GM21390 (cell line): ENCODE results near the gene SYT5.

Experiments used
- ATAC-seq: cut with Tn5 transposase; IDR thresholded peaks from one replicate; pipeline ENCODE4 v1.9.1; 2021; ENCODE audit not compliant: unreplicated experiment

The SYT5 gene

GRCh38 chr19:55147545-55148251, 32.4 kb downstream of the SYT5 start:
- no peak for ATAC-seq

GRCh38 chr19:55146705-55147273, 33.3 kb downstream of the SYT5 start:
- no peak for ATAC-seq

- ATAC-seq: no peak
Measured at GRCh38 chr19:55146078-55146704, 33.9 kb downstream of the SYT5 start.

- no peak for ATAC-seq
Measured at GRCh38 chr19:55145232-55145631, 34.9 kb downstream of the SYT5 start.

GRCh38 chr19:55141696-55142095, 38.4 kb downstream of the SYT5 start:
- no peak for ATAC-seq

GRCh38 chr19:55137915-55138314, 42.2 kb downstream of the SYT5 start:
- no peak for ATAC-seq

- no peak for ATAC-seq
Measured at GRCh38 chr19:55136399-55137102, 43.5 kb downstream of the SYT5 start.

GRCh38 chr19:55134736-55135135, 45.4 kb downstream of the SYT5 start:
- no peak for ATAC-seq

- no peak for ATAC-seq
Measured at GRCh38 chr19:55133639-55134444, 46.2 kb downstream of the SYT5 start.

- no peak for ATAC-seq
Measured at GRCh38 chr19:55132453-55133129, 47.5 kb downstream of the SYT5 start.

GRCh38 chr19:55131421-55131820, 48.7 kb downstream of the SYT5 start:
- no peak for ATAC-seq
